Spleen (tissue), 11 donors: Measurements from ENCODE around the gene ETV7. TPM values are rescaled to one million over a fixed set of nuclear protein-coding genes. Genes with fewer than 3 reads are reported as not detected.

Experiments used
- DNase-seq: peaks from one replicate; pipeline ENCODE4 v3.0.0-alpha.2; 2020
- H3K27ac ChIP-seq, 8 donors: fragments of 200-600 bp; sonication (generic) in 7 of 8; 1 replicate in 4 of 8; 2 replicates in 4 of 8; pipeline versions ENCODE4 v1.5.0 to v1.8.0; 2016 to 2021; ENCODE audit warnings: inconsistent platforms in 4 of 8, mild to moderate bottlenecking in 4 of 8, moderate library complexity in 1 of 8
- H3K27me3 ChIP-seq, 7 donors: fragments of 200-600 bp; sonication (generic) in 6 of 7; replicated peaks in 1 of 7; 1 replicate in 4 of 7; 2 replicates in 3 of 7; pipeline versions ENCODE4 v1.5.0 to v1.8.0; 2016 to 2021; ENCODE audit warnings: inconsistent platforms in 3 of 7, mild to moderate bottlenecking in 1 of 7
- H3K36me3 ChIP-seq, 6 donors: fragments of 200-600 bp; sonication (generic) in 5 of 6; 1 replicate in 4 of 6; 2 replicates in 2 of 6; pipeline versions ENCODE4 v1.5.0 to v1.8.0; 2016 to 2021; ENCODE audit warnings: inconsistent platforms in 2 of 6
- H3K4me1 ChIP-seq, 6 donors: fragments of 200-600 bp; sonication (generic) in 5 of 6; 1 replicate in 3 of 6; 2 replicates in 3 of 6; pipeline versions ENCODE4 v1.5.0 to v1.8.0; 2016 to 2021; ENCODE audit warnings: inconsistent platforms in 3 of 6
- H3K4me3 ChIP-seq, 8 donors: fragments of 200-600 bp; sonication (generic) in 7 of 8; 1 replicate in 4 of 8; 2 replicates in 4 of 8; pipeline versions ENCODE4 v1.5.0 to v1.8.0; 2016 to 2021; ENCODE audit warnings: inconsistent platforms in 4 of 8, mild to moderate bottlenecking in 4 of 8, moderate library complexity in 2 of 8
- H3K9me3 ChIP-seq, 8 donors: fragments of 200-600 bp; sonication (generic) in 7 of 8; 1 replicate in 4 of 8; 2 replicates in 4 of 8; pipeline versions ENCODE4 v1.5.0 to v1.8.0; 2016 to 2021; ENCODE audit warnings: inconsistent platforms in 4 of 8
- POLR2A ChIP-seq, 3 donors: fragments of 450-650 bp; IDR thresholded peaks; one replicate each; pipeline ENCODE4 v1.5.1; 2017; ENCODE audit warnings: antibody characterized with exemption in 3 of 3, mild to moderate bottlenecking in 1 of 3
- POLR2AphosphoS5 ChIP-seq, 3 donors: sonication (generic); formaldehyde crosslinking; IDR thresholded peaks; one replicate each; pipeline ENCODE4 v1.5.1; 2017; ENCODE audit warnings: antibody characterized with exemption in 3 of 3
- WGBS, 5 donors: extraction: QIAGEN DNeasy Blood & Tissue Kit in 3 of 5; methylation state at CpG; one replicate each; pipeline versions ENCODE4 v1.1.5 to v1.1.7; 2013 to 2018; 5-methylcytosine and 5-hydroxymethylcytosine counted together
- intact Hi-C: fragments of 100-400 bp; cut with DNase I; formaldehyde crosslinking; loops from one replicate; pipeline ENCODE4 v1.15.0; 2023; ENCODE audit warnings: low total_unique reads
- polyA plus RNA-seq, 3 donors: library from polyadenylated mRNA; stranded (reverse); fragments of 200-250 nt; gene quantifications; one replicate each; pipeline ENCODE4 v1.2.1, GENCODE V29; 2013
- total RNA-seq, 7 donors: library from RNA; depleted of rRNA in 3 of 7; stranded (reverse); fragments of >200 nt in 3 of 7; fragmentation: NEBNext Ultra II Directional in 4 of 7; extraction: Animal tissue kit (Norgen Biotek cat#: 25700) in 4 of 7; gene quantifications; one replicate each; pipeline versions ENCODE4 v1.1.0 to v1.2.1, GENCODE V29; 2016 to 2021
- TF ChIP-seq, protein P1 (sequence below), 11 experiments: fragments of 200-600 bp in 7 of 11; fragments of 450-650 bp in 4 of 11; sonication (generic) in 4 of 11; IDR thresholded peaks in 8 of 11; conservative IDR thresholded peaks in 3 of 11; 1 replicate in 7 of 11; 2 replicates in 4 of 11; pipeline versions ENCODE4 v1.4.0 to v1.8.0; 2016 to 2021; ENCODE audit warnings: antibody characterized with exemption in 11 of 11, inconsistent platforms in 4 of 11, mild to moderate bottlenecking in 1 of 11
- donor health status: healthy with polysubstance abuse.
- donor health status: DM: no; HTN: no; CAD: no; lungs with moderate emphysema.
- donor health status: DM: no; HTN: no; CAD: no.
- donor health status: Bipolar disorder and iron deficiency.
- donor health status: healthy.
- donor health status: DM: no; HTN: no; CAD: no.
- donor health status: DM: yes; HTN: yes; CAD: no.

The ETV7 gene
- total and polyA plus RNA-seq, 10 donors: 0.51 to 4.5 (median 2.0) TPM

DNA sequence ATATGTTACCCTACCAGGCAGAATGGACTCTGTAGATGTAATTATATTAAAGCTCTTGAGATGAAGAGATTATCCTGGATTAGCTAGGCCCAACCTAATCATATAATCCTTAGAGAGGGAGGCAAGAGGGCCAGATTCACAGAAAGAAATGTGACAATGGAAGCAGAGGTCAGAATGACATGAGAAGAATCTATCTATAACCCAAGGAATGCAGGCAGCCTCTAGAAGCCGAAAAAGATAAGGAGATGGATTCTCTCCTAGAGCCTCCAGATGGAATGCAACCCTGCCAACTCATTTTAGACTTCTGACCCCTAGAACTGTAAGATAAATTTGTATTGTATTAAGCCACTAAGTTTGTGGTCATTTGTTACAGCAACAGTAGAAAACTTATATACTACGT lies 42.9 kb upstream of the ETV7 start:
- Histone ChIP-seq H3K36me3 (no peaks in the 10 kb centered on the region), H3K9me3 (no peaks in the 10 kb centered on the region), H3K4me3 (no peak overlapping the region), H3K27ac (no peak overlapping the region), H3K27me3 (no peaks in the 10 kb centered on the region), H3K4me1 (no peaks in the 10 kb centered on the region)
- no peak for DNase-seq
- 78 to 93% (median 89%) methylated on average over 2 of the region's 2 CpGs for WGBS, 5 donors
- intact Hi-C loops: no loop called here
- TF ChIP-seq POLR2AphosphoS5 (IDR thresholded peaks at IDR 0.05) (no peak), POLR2A (IDR thresholded peaks at IDR 0.05) (no peak)
- TF ChIP-seq, protein P1, sequence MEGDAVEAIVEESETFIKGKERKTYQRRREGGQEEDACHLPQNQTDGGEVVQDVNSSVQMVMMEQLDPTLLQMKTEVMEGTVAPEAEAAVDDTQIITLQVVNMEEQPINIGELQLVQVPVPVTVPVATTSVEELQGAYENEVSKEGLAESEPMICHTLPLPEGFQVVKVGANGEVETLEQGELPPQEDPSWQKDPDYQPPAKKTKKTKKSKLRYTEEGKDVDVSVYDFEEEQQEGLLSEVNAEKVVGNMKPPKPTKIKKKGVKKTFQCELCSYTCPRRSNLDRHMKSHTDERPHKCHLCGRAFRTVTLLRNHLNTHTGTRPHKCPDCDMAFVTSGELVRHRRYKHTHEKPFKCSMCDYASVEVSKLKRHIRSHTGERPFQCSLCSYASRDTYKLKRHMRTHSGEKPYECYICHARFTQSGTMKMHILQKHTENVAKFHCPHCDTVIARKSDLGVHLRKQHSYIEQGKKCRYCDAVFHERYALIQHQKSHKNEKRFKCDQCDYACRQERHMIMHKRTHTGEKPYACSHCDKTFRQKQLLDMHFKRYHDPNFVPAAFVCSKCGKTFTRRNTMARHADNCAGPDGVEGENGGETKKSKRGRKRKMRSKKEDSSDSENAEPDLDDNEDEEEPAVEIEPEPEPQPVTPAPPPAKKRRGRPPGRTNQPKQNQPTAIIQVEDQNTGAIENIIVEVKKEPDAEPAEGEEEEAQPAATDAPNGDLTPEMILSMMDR (IDR thresholded peaks at IDR 0.05 in 8 of 11, conservative IDR thresholded peaks at IDR 0.05 in 3 of 11): no peak

DNA sequence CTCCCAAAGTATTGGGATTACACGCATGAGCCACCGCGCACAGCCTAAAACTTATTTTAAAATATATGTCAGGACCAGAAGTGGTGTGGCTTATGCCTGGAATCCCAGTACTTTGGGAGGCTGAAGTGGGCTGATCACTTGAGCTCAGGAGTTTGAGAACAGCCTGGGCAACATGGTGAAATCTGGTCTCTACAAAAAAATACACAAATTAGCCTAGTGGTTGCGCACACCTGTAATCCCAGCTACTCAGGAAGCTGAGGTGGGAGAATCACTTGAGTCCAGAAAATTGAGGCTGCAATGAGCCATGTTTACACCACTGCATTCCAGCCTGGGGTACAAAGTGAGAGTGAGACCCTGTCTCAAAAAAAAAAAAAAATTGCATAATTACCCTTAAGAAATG lies 41.4 kb upstream of the ETV7 start:
- Histone ChIP-seq H3K27me3 (no peaks in the 10 kb centered on the region), H3K4me3 (no peak overlapping the region), H3K4me1 (peaks cover 0 to 1% (median under 1%) of the 10 kb centered on the region in 6 donors), H3K9me3 (no peaks in the 10 kb centered on the region), H3K36me3 (no peaks in the 10 kb centered on the region), H3K27ac (no peak overlapping the region)
- intact Hi-C loops: no loop called here
- no peak for DNase-seq
- no peak for TF ChIP-seq POLR2A (IDR thresholded peaks at IDR 0.05)
- TF ChIP-seq, protein P1 (IDR thresholded peaks at IDR 0.05 in 8 of 11, conservative IDR thresholded peaks at IDR 0.05 in 3 of 11): peak in 4 of 11 experiments; percentile 32 to 43 (median 36)
- 55 to 97% (median 74%) methylated on average over 4 of the region's 4 CpGs for WGBS, 5 donors

DNA sequence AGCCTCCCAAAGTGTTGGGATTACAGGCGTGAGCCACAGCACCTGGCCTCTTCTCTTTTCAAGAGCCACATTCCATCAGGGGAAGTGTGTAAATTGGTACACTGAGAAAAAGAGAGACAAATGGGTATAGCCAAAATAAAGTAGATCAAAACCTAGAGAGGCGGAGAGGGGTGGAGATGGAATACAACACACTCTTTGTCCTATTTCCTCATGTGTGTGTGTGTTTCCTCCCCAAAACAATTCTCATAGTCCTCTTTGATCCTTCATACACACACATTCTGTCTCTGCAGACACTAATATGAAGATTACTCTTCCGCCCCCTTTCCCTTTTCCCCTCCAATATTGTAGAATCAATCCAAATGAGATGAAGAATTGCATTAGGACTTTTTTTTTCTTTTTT lies 39.2 kb upstream of the ETV7 start:
- Histone ChIP-seq H3K9me3 (no peaks in the 10 kb centered on the region), H3K27ac (no peak overlapping the region), H3K4me3 (no peak overlapping the region), H3K4me1 (peaks cover 0 to 18% (median 12%) of the 10 kb centered on the region in 6 donors), H3K36me3 (no peaks in the 10 kb centered on the region), H3K27me3 (no peaks in the 10 kb centered on the region)
- no peak for DNase-seq
- WGBS, 5 donors: 89 to 99% (median 91%) methylated on average over 3 of the region's 3 CpGs
- TF ChIP-seq, protein P1 (IDR thresholded peaks at IDR 0.05 in 8 of 11, conservative IDR thresholded peaks at IDR 0.05 in 3 of 11): no peak
- TF ChIP-seq POLR2AphosphoS5 (IDR thresholded peaks at IDR 0.05) (no peak), POLR2A (IDR thresholded peaks at IDR 0.05) (no peak)
- intact Hi-C loops: no loop called here

DNA sequence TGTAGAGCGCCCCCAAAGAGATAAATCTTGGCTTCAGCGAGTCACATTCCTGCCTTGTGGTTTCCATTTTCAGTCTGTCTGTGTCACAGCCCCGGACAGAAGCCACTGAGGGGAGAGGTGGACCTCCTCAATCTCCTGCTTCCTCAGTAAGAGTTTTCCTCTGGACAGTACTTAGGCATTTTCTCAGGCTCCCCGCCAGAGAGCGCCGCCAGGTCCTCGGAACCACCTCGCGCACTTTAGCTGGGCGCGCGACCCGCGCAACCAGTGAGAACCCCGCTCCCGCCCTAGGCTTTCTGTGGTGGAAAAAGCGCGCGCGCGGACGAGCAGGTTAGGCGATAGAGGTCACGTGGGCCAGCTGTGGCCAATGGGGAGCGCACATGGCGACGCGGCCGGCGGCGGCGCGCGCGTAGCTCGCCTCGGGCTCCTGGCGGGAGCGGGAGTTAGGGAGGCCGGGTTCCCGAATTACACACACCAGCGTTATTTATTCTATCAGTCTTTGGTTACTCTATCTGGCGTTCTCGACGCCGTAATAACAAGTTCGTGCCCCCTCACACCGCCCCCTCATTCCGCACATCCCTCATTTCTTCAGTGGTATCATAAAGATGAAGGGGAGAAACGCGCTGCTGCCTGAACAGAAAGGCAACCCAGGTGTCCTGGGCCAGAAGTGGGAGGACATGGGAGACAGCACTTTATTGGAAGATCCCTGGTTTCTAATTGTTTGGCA lies 35.8 kb upstream of the ETV7 start:
- peak; percentile 99 for DNase-seq
- 0 to 1% (median 1%) methylated on average over 49 to 51 of the region's 51 CpGs for WGBS, 5 donors
- no peaks in the 10 kb centered on the region for H3K9me3 ChIP-seq
- peak overlapping the region; percentile 37 to 85 (median 74) for H3K27ac ChIP-seq
- intact Hi-C loops: no loop called here
- no peaks in the 10 kb centered on the region for H3K27me3 ChIP-seq
- peak overlapping the region; percentile 37 to 77 (median 52) for H3K4me3 ChIP-seq
- H3K36me3 ChIP-seq: no peaks in the 10 kb centered on the region
- peaks cover 0 to 18% (median 14%) of the 10 kb centered on the region in 6 donors for H3K4me1 ChIP-seq
- TF ChIP-seq POLR2AphosphoS5 (IDR thresholded peaks at IDR 0.05): peak; percentile 91 to 93 (median 91)
- peak in 1 of 3 donors; percentile 68 for TF ChIP-seq POLR2A (IDR thresholded peaks at IDR 0.05)
- TF ChIP-seq, protein P1 (IDR thresholded peaks at IDR 0.05 in 8 of 11, conservative IDR thresholded peaks at IDR 0.05 in 3 of 11): peak; percentile 35 to 79 (median 69)
